PC-3 (cell line): Measurements from ENCODE around the gene MAPKAP1.

ENCODE experiments used
- CTCF ChIP-seq: fragments of 300-600 bp; sonication (generic); conservative IDR thresholded peaks from 2 replicates; pipeline ENCODE4 v1.5.1; 2017; ENCODE audit warnings: antibody characterized with exemption, low read depth, mild to moderate bottlenecking, low read length
- EZH2 ChIP-seq: fragments of 300-600 bp; sonication (generic); IDR thresholded peaks from one replicate; pipeline ENCODE4 v1.6.1; 2017; ENCODE audit warnings: antibody characterized with exemption, mild to moderate bottlenecking, low read length; ENCODE audit not compliant: unreplicated experiment
- EZH2phosphoT487 ChIP-seq: fragments of 300-600 bp; sonication (generic); IDR thresholded peaks from 2 replicates; pipeline ENCODE4 v1.6.1; 2018; ENCODE audit warnings: mild to moderate bottlenecking, antibody characterized with exemption, low read length, borderline replicate concordance

- no peak for TF ChIP-seq CTCF
- no peak for TF ChIP-seq EZH2phosphoT487
- TF ChIP-seq EZH2 = no peak
Observed at GRCh38 chr9:125509476-125509875, 197.5 kb downstream of the MAPKAP1 start.
